HG03139 (cell line): ENCODE measurements around the gene USP24.
"Not testable (repeated sequence)": the region's sequence is repeated elsewhere in the genome, so short reads cannot be mapped to it uniquely, and the experiment has no call there.

ENCODE experiments used
- ATAC-seq: cut with Tn5 transposase; IDR thresholded peaks from one replicate; pipeline ENCODE4 v1.9.1; 2021; ENCODE audit not compliant: unreplicated experiment

The USP24 gene

DNA sequence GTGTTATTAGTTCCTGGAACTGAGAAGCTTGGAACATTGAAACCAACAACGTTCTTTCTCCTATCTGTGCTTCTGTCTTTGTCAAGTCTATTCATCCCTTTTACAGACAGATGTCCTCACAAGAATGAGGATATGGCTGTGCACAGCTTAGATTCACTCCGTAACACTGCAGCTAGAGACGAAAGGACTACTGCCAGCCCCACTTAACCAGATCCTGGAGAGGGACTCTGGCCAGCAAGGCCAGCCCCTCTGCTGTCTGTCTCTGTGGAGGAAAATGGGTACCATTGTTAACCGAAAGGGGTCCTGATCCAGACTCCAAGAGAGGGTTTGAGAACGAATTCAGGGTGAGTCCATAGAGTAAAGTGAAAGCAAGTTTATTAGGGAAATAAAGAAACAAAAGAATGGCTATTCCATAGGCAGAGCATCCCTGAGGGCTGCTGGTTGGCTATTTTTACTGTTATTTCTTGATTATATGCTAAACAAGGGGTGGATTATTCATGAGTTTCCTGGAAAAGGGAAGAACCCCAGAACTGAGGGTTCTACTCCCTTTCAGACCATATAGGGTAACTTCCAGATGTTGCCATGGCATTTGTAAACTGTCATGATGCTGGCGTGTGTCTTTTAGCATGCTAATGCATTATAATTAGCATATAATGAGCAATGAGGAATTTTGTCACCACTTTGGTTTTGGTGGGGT lies 17.4 kb upstream of the USP24 start:
- no peak for ATAC-seq

GRCh38 chr1:55231745-55232144 lies 16.6 kb upstream of the USP24 start:
- no peak for ATAC-seq

- ATAC-seq, result no peak
These were observed 15.5 kb upstream of the USP24 start for GRCh38 chr1:55230659-55231058.

GRCh38 chr1:55229726-55230125 lies 14.6 kb upstream of the USP24 start:
- not testable (repeated sequence) for ATAC-seq

- ATAC-seq, result no peak
These were observed 10.1 kb upstream of the USP24 start for GRCh38 chr1:55225228-55225627.

GRCh38 chr1:55224729-55225128 lies 9.6 kb upstream of the USP24 start:
- no peak for ATAC-seq

DNA sequence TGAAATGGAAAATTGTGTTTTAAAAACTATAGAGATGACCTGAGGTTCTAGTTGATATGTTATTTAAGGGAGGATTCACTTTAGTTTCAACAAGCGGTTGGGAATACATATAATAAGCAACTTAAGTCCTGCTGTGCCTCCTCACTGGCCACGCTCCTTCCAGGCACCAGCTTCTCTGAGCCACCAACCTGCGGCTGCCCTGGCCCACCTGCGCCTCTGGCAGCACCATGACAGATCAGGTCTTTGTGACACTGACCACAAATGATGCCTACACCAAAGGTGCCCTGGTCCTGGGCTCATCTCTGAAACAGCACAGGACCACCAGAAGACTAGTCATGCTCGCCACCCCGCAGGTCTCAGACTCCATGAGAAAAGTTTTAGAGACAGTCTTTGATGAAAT lies 7.0 kb upstream of the USP24 start:
- no peak for ATAC-seq

DNA sequence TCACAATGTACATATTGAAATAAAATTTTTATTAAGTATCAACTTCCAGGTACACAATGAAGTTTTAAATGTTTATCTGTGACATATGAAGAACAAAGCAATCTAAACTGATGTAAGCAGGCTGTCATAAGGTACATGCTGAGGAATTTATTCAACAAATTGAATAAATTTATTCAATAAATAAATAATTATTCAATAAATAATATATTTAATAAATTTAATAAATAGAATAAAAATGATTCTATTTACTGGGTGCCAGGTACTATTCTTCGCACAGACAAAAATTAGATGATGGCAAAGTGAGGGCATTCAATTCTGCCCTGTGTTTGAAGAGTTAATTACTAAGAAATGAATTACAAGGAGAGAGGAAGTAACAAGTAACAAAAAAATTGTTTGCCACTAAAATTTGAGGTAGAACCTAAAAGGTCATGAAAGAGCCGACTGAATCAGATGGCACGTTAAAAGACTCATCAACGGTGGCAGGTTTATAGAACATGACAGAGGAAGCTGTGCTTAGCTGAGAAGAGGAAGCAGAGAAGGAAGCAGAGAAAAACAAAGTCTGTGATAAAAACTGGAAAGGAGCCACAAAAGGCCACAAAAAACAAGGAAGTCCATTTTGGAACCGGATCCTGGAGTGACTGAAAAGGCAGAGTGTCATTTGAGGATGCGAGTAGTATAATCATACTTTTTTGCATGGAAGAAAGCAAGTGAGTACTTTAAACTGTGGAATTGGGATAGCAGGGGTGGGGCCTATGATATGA lies 2.2 kb upstream of the USP24 start:
- no peak for ATAC-seq

DNA sequence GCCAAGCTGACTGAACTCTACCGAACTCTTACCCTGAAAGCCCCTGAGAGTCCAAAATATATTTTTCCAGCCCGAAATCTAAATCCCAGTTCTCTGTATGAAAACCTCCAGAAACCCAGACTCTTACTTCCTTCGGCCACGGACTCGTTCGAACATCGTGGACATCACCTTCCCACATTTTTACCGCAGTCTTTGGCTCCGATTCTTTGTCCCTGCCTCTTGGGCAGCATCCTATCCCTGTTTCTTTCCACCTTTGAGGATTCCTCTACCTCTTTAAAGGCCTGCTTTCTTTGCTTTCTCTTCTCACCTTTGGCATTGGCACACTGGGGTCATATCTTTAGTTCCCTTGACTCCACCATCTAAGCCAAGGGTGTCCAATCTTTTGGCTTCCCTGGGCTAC lies 932 bp upstream of the USP24 start:
- ATAC-seq, result no peak

GRCh38 chr1:55214934-55215193 lies 300 bp downstream of the USP24 start:
- peak; percentile 8 for ATAC-seq

DNA sequence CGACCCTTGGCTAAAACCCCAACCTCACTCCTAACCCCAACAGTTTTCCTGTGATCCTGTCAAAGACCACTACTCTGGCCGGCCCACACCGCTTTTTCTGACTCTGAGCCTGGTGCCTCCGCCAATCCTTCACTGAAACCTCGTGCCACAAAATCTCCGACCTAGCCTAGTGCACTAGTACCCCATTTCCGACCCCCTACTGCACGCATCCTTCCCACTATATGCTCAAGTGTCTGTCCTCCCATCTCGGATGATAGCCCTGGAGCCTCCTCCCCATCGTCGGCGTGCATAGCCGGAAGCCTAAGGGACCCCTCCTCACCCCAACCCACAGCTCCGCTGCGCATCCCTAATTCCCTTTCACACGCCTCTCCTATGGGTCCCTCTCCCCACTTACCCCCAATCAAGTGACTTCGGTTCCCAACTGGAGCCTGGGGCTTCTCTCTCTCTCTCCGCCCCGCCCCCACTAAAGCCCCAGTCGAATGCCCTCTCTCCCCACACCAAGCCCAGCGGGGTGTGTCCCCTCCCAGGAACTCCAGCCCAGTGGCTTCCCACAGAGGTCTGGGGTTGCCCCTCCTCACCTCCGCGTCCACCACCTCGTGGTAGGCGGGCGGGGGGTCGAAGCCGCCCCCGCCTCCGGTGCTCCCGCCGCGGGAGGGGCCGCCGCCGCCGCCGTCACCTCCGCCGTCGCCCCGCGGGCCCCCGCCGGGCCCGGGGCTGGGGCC lies 791 bp downstream of the USP24 start:
- ATAC-seq, result no peak

- ATAC-seq, result no peak
These were observed 1.3 kb downstream of the USP24 start for GRCh38 chr1:55213885-55214211.

DNA sequence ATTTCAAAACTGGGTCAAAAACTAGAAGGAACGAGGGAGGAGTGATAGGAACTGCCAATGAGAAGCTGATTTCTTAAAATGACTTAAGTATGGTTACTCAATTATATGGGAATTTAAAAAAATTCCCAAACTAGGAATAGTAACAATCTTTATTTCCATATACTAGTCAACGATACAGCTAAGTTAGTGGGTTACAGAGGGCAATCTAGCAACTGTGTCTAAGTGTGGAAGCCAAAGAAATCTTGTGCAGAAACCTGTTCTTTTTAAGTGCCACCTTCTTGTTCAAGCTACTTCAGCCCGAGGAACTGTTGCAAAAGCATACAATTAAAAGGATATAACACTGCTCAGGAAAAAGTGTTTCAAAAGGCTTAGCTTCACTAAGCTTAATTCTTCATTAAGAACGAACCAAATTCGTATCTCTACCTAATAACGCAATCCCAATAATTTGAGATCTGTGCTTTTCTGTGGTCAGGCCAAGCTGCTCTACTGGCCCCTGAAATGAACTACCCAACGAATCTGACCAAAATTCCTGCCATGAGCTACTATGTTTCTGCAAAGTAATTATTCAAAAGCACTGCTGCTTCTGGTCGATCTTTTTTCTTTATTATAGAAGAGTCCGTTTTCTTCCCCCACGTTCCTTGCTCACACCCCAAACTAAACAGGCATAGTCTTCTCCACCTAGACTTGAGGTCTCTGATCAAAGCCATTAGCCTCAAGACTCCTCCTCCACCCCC lies 1.8 kb downstream of the USP24 start:
- ATAC-seq, result no peak

- no peak for ATAC-seq
These were observed 2.6 kb downstream of the USP24 start for GRCh38 chr1:55212349-55213150.

GRCh38 chr1:55211863-55212262 lies 3.3 kb downstream of the USP24 start:
- no peak for ATAC-seq

DNA sequence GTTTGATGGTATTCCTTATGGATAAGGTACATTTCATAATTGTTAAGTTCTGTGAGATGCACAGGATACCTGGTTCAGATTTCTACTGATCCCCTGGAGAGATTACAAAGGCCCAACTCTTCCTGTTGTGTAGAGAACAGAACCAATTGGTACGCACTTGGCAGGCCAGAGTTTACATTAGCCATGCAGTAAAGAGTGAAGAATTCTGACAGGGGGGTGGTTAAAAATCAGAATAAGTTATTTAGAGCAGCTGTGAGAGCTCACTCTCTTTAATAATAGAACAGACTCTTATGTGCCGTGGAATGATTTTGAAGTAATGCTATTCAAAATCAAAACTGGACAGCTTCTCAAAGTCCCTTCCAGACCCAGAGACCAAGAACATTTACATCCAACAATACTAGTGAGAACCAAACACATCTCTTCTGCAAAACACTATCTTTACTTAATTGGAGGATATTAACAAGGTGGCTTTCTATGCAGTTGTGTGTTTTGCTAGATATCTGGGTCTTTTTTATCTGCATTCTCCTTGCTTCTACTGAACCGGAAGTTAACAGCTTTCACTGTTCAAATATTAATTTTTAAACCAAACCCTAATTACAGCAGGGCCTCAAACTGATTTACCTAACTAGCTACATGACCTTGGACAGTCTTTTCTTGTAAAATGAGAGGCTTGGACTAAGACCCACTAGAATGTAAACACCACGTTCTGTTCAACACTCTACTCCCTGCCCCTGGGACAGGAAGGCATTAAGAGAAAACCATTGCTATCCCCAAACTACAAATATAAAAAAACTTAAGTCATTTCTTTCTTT lies 4.0 kb downstream of the USP24 start:
- ATAC-seq, result peak; percentile 37

GRCh38 chr1:55209247-55209646 lies 5.9 kb downstream of the USP24 start:
- no peak for ATAC-seq

DNA sequence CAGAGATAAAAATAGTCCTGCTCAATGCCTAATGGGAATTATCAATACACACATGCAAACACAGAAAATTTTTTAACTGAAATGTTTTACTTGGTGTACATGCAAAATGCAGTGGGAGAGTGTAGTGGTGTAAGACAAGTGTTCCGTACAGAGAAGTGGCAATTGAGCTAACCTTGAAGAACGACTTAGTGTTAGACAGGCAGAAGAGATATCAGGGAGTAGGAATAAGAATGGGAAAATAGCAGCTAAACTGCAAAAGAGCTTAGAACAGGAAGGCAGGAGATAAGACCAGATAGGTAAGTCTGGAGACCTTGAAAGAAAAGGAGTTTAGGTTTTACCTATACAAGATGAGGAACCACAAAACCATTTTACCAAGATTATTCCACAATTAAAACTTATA lies 9.0 kb downstream of the USP24 start:
- no peak for ATAC-seq

DNA sequence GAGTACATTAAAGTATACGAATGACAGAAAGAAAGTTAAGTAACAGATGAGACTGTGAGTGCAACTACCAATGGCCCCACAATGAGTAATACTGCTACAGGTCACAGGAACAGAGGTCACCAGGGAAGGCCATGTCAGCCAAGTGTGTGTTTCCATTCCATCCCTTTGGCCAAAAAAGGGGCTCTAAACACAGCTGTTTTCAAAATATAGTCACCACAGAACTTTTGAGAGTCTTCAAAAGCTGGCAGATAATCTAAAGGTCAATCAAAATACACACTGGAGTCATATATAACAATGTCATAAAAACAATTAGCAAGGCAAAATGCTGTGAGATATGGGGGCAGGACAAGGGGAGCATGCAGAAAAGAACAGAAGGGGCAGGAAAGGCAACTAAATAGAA lies 10.2 kb downstream of the USP24 start:
- ATAC-seq, result no peak

DNA sequence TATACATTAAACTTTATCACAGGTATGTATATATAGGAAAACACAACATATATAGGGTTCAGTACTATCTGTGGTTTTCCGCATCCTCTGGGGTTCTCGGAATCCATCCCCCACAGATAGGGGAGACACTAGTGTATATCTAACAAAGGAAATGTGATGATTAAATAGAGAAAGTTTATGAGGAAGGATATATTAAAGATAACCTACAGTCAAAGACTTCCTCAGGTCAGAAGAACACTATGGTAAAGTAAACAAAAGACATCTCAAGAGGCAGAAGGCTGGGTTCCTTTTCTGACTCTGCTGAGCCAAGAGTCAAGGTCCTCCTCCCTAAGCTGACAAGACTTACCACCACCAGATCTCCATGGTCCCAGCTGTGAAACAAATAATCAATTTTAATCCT lies 12.1 kb downstream of the USP24 start:
- no peak for ATAC-seq
